Progenitor cell of endocrine pancreas (in vitro differentiated cells): Measurements from ENCODE around the gene RNU5B-1. TPM values are rescaled to one million over a fixed set of nuclear protein-coding genes. Genes with fewer than 3 reads are reported as not detected.

Experiments
- DNase-seq: peaks from one replicate; pipeline ENCODE4 v3.0.0; 2021; ENCODE audit warnings: low spot score; ENCODE audit not compliant: unreplicated experiment
- H3K27ac Mint-ChIP-seq: 2 replicates; pipeline ENCODE4 v1.8.0; 2021; ENCODE audit warnings: mild to moderate bottlenecking, moderate library complexity, mixed read lengths
- H3K27me3 Mint-ChIP-seq: 2 replicates; pipeline ENCODE4 v1.8.0; 2021; ENCODE audit warnings: mixed read lengths
- H3K36me3 Mint-ChIP-seq: 2 replicates; pipeline ENCODE4 v1.8.0; 2022; ENCODE audit warnings: mixed read lengths; ENCODE audit not compliant: insufficient read depth
- H3K4me1 Mint-ChIP-seq: 2 replicates; pipeline ENCODE4 v1.8.0; 2021; ENCODE audit warnings: low read depth, mixed read lengths
- H3K4me3 Mint-ChIP-seq: 2 replicates; pipeline ENCODE4 v1.8.0; 2021; ENCODE audit warnings: low read depth, mild to moderate bottlenecking, moderate library complexity, mixed read lengths
- H3K9me3 Mint-ChIP-seq: 2 replicates; pipeline ENCODE4 v1.8.0; 2021; ENCODE audit warnings: low read depth, mixed read lengths
- CTCF ChIP-seq: fragments of 200-600 bp; sonication (generic); IDR thresholded peaks from one replicate; pipeline ENCODE4 v1.5.0; 2021; ENCODE audit warnings: antibody characterized with exemption, mild to moderate bottlenecking; ENCODE audit not compliant: unreplicated experiment
- total RNA-seq: library from RNA; stranded (reverse); gene quantifications from 2 replicates; pipeline ENCODE4 v1.2.1, GENCODE V29; 2021

Gene RNU5B-1
- total RNA-seq, 1 donor from 2014 or later, result 41.3 TPM

DNA sequence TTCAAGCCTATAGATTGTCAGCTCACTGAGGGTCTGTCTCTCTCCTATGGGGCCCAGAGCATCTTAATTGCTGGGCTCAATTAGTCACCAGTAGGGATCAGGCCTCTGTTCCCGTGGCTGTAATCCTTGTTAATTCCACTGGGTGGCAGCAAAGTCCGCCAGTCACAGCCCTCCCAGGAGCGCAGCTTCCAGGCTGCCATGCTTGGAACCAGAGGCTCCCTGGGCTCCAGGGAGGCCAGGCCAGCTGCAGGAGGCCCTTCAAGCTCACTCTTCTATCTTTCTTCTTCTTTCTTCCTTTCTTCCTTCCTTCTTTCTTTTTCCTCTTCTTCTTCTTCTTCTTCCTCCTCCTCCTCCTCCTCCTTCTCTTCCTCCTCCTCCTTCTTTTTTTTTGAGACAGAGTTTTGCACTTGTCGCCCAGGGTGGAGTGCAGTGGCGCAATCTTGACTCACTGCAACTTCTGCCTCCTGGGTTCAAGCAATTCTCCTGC is 14.4 kb downstream of the RNU5B-1 start:
- TF ChIP-seq CTCF, result peak; percentile 94
- no peak overlapping the region for H3K27ac Mint-ChIP-seq
- H3K4me1 Mint-ChIP-seq, result no peaks in the 10 kb centered on the region
- peak; percentile 81 for DNase-seq
- H3K27me3 Mint-ChIP-seq, result peaks cover 5% of the 10 kb centered on the region
- no peaks in the 10 kb centered on the region for H3K36me3 Mint-ChIP-seq
- H3K4me3 Mint-ChIP-seq, result no peak overlapping the region
- H3K9me3 Mint-ChIP-seq, result no peaks in the 10 kb centered on the region

DNA sequence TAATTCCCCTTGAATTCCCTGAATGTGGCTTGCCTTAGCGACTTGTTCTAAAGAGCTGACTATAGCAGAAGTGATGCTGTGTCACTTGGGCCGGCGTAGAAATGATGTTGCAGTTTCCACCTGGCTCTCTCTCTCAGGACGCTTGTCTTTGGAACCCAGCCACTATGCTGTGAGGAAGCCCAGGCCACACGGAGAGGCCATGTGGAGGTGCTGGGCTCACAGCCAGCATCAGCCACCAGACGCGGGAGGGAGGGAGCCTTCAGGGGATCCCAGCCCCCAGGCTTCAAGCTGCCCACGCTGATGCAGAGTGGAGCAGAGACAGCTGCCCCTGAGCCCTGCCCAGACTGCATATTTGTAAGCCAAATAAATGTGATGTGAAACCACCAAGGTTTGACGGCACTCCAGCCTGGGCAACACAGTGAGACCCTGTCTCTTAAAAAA is 18.6 kb downstream of the RNU5B-1 start:
- Mint-ChIP-seq H3K27ac (peak overlapping the region; percentile 6), H3K27me3 (peaks cover 3% of the 10 kb centered on the region), H3K4me1 (peaks cover 4% of the 10 kb centered on the region), H3K4me3 (no peak overlapping the region), H3K9me3 (no peaks in the 10 kb centered on the region), H3K36me3 (peaks cover 3% of the 10 kb centered on the region)
- DNase-seq, result no peak
- TF ChIP-seq CTCF, result no peak

DNA sequence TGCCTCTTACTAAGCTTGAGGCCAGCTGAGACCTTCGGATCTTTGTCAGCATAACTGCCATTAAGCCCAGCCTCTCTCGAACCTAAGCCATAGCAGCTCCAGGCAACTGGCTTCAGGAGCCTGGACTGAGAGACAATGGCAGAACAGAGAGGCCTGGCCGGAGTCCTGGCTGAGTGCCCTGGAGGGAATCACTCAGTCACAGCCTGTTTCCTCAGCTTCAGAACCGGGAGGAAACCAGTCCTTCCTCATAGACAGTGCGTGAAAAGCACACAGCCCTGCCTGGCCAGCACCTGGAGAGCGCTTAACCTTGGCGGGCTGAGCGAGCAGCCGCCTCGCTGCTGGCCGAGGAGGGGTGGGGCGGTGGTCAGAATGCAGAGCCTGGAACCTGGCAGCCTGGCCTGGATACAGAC is 21.6 kb downstream of the RNU5B-1 start:
- no peak for TF ChIP-seq CTCF
- H3K27ac Mint-ChIP-seq, result no peak overlapping the region
- H3K4me3 Mint-ChIP-seq, result no peak overlapping the region
- peaks cover 4% of the 10 kb centered on the region for H3K4me1 Mint-ChIP-seq
- peaks cover 3% of the 10 kb centered on the region for H3K27me3 Mint-ChIP-seq
- DNase-seq, result no peak
- no peaks in the 10 kb centered on the region for H3K9me3 Mint-ChIP-seq
- peaks cover 13% of the 10 kb centered on the region for H3K36me3 Mint-ChIP-seq

GRCh38 chr15:65326818-65327217 is 22.3 kb downstream of the RNU5B-1 start:
- Mint-ChIP-seq H3K4me3 (no peak overlapping the region), H3K36me3 (peaks cover 15% of the 10 kb centered on the region), H3K27me3 (no peaks in the 10 kb centered on the region), H3K4me1 (peaks cover 4% of the 10 kb centered on the region), H3K9me3 (no peaks in the 10 kb centered on the region), H3K27ac (no peak overlapping the region)
- TF ChIP-seq CTCF, result no peak
- DNase-seq, result no peak

DNA sequence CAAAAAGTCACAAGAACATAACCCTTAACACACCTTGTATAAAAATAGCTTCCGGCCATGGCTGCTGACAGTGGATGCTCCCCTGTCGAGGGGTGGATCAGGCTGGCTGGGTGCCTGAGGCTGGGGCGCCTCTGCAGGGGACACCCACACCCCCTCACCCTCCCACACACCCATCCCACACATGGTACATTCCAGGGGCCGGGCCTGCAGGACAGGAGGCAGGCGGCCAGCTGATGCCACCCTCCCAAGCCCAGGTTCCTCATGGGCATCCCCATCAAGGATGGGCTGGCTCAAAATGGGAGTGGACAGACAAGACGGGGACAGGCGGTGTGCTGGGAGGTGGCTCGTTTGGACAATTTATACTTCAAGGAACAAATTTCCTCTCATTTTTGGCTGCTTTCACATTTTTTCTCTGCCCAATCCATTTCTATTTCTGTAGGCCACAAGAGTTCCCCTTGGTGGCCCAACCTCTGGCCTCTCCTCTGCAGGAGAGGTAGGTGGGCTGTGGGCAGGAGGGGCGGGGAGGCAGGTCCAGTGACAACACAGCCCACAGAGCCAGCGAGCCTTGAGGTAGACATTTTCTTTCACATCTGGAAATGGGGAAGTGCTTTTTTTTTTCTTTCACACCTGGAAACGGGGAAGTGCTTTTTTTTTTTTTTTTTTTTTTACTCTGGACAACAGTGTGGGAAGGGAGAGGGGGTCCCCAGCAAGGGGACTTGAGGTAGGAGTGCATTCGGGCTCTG is 23.3 kb downstream of the RNU5B-1 start:
- peaks cover 4% of the 10 kb centered on the region for H3K4me1 Mint-ChIP-seq
- peaks cover 18% of the 10 kb centered on the region for H3K36me3 Mint-ChIP-seq
- H3K27me3 Mint-ChIP-seq, result no peaks in the 10 kb centered on the region
- no peak for DNase-seq
- no peaks in the 10 kb centered on the region for H3K9me3 Mint-ChIP-seq
- H3K4me3 Mint-ChIP-seq, result no peak overlapping the region
- TF ChIP-seq CTCF, result no peak
- H3K27ac Mint-ChIP-seq, result no peak overlapping the region
